ENCODE measurements around the gene LRTM2.

LRTM2 gene

GRCh38 chr12:1799051-1799881 is 21.1 kb upstream of the LRTM2 start:
- TF ChIP-seq, protein P1, sequence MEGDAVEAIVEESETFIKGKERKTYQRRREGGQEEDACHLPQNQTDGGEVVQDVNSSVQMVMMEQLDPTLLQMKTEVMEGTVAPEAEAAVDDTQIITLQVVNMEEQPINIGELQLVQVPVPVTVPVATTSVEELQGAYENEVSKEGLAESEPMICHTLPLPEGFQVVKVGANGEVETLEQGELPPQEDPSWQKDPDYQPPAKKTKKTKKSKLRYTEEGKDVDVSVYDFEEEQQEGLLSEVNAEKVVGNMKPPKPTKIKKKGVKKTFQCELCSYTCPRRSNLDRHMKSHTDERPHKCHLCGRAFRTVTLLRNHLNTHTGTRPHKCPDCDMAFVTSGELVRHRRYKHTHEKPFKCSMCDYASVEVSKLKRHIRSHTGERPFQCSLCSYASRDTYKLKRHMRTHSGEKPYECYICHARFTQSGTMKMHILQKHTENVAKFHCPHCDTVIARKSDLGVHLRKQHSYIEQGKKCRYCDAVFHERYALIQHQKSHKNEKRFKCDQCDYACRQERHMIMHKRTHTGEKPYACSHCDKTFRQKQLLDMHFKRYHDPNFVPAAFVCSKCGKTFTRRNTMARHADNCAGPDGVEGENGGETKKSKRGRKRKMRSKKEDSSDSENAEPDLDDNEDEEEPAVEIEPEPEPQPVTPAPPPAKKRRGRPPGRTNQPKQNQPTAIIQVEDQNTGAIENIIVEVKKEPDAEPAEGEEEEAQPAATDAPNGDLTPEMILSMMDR (IDR thresholded peaks at IDR 0.05; ENCODE audit: extremely low read depth, missing control alignments) = no peak
- DNase-seq (ENCODE audit: low spot score) = no peak

- peak; percentile 3 for DNase-seq (ENCODE audit: low spot score)
- TF ChIP-seq, protein P1 (IDR thresholded peaks at IDR 0.05; ENCODE audit: extremely low read depth, missing control alignments) = no peak
These were observed 20.4 kb upstream of the LRTM2 start for GRCh38 chr12:1799882-1800400.

GRCh38 chr12:1800401-1801302 is 19.7 kb upstream of the LRTM2 start:
- TF ChIP-seq, protein P1 (IDR thresholded peaks at IDR 0.05; ENCODE audit: extremely low read depth, missing control alignments) = peak; percentile 64
- peak; percentile 71 for DNase-seq (ENCODE audit: low spot score)

DNA sequence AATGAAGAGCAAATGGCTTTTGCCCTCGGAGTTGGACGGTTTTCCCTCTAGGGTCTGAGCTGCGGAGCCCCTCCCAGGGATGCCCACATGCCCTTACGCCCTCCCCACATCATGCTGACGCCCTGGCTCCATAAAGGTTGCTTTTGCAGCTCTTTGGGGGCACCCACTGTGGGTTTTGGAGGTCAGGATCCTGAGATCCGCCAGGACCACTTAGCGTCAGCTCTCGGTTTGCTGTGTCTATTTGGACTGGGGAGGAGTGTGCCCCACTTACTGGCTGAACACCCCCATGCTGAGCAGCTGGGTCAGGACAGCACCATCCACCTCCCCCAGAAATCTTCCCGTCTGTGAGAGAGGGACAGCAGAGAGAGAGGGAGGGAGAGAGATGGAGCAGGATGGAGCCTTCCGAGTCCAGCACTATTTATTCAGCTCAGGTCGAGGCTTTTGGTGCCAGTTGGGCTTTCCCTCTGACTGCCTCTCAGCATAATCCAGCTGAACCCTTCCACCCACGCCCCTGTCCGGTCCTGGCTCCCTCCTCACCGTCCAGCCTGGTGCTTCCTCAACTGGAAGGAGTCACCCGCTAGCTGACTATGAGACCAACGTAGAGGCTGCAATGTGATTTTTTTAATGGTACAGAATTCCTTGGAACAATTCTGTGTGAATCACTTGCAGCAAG is 18.9 kb upstream of the LRTM2 start:
- TF ChIP-seq, protein P1 (IDR thresholded peaks at IDR 0.05; ENCODE audit: extremely low read depth, missing control alignments) = no peak
- DNase-seq (ENCODE audit: low spot score) = no peak

GRCh38 chr12:1803736-1804135 is 16.6 kb upstream of the LRTM2 start:
- TF ChIP-seq, protein P1 (IDR thresholded peaks at IDR 0.05; ENCODE audit: extremely low read depth, missing control alignments) = no peak
- no peak for DNase-seq (ENCODE audit: low spot score)

GRCh38 chr12:1804545-1805332 is 15.6 kb upstream of the LRTM2 start:
- TF ChIP-seq, protein P1 (IDR thresholded peaks at IDR 0.05; ENCODE audit: extremely low read depth, missing control alignments) = no peak
- DNase-seq (ENCODE audit: low spot score) = peak; percentile 90
